ENCODE measurements around the gene RGL2.
A peak's percentile ranks its signal among the peaks of the same experiment; 100 is the strongest.
"Not testable (repeated sequence)": the region's sequence is repeated elsewhere in the genome, so short reads cannot be mapped to it uniquely, and the experiment has no call there.

RGL2 gene

GRCh38 chr6:33290459-33290858 lies 8.3 kb downstream of the RGL2 start:
- DNase-seq, result no peak

GRCh38 chr6:33289784-33290315 lies 8.9 kb downstream of the RGL2 start:
- DNase-seq, result no peak

DNA sequence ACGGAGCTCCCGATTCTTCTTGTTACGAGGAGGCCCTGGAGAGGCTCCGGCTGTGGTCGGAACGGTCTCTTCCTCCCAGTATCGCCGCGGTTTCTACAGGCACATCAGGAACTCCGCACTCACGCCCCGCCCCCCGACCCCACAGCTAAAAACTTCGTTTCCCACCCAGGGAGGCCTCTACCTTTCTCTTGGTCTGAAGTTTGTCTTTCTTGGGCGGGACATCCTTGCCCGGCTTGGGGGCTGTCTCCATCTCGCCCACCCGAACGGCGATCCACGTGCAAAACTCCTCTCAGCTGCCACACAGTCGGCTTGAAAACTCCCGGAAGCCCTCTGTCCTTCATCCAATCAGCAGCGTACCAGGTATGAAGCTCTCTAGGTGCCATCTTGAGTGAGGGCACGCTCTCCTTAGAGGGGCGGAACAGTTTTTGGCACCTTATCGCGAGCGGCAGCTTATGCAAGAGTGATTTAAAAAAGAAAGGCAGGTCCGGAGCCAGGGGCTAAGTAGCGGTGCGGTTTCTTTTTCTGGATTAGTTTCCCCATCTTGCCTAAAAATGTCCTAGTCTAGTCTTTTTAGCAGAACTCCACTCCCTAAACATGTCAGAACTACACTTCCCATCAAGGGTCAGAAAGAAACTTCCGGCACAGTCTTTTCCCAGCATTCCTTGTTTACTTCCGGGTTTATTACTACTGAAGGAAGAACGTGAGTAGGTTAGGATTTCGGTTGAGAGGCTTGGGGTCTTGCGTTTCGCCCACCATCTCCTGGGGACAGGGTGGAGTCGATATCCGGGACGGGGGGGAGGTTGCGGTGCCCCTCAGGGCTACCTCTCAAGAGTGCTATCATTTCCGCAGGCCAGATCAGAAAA lies 9.6 kb downstream of the RGL2 start, which contains the start of the genes PFDN6 and WDR46:
Gene PFDN6, plus strand, starts transcription at position 681 of the 863 bp plus-strand sequence. CDS start 256 bp downstream, outside the sequence.
Gene WDR46, minus strand, starts transcription at position 319 of the 863 bp plus-strand sequence. Its CDS starts 69 bp downstream, at position 250.
- peak; percentile 73 for DNase-seq

GRCh38 chr6:33288141-33288920 lies 10.4 kb downstream of the RGL2 start:
- DNase-seq, result no peak

- no peak for DNase-seq
Measured at GRCh38 chr6:33286946-33287914, 11.5 kb downstream of the RGL2 start.

DNA sequence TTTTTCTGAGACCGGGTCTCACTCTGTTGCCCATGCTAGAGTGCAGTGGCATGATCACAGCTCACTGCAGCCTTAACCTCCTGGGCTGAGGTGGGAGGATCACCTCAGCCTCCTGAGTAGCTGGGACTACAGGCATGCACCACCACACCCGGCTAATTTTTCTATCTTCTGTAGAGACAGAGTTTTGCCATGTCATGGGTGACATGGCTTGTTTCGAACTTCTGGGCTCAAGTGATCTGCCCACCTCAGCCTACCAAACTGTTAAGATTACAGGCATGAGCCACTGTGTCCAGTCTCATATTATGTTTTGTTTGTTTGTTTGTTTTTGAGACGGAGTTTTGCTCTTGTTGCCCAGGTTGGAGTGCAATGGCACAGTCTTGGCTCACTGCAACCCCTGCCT lies 13.5 kb downstream of the RGL2 start:
- DNase-seq, result not testable (repeated sequence)

DNA sequence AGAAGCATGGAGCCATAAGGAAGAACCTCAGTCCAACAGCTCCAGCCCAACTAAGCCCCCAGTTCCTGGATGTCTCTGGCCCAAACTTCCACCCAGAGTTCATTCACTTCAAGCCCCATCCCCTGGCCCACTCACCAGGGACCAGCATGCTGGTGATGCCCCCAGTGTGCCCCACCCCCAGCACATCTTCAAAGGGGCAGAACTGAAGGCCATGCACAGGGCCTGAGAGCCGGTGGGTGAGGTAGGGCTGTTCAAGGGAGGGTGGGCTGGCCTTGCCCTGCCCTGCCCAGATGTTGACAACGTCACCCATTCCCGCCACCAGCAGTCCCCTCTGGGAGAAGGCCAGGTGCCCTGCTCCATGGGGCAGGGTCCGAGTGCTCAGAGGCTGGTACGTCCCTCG lies 18.2 kb downstream of the RGL2 start:
- no peak for DNase-seq

DNA sequence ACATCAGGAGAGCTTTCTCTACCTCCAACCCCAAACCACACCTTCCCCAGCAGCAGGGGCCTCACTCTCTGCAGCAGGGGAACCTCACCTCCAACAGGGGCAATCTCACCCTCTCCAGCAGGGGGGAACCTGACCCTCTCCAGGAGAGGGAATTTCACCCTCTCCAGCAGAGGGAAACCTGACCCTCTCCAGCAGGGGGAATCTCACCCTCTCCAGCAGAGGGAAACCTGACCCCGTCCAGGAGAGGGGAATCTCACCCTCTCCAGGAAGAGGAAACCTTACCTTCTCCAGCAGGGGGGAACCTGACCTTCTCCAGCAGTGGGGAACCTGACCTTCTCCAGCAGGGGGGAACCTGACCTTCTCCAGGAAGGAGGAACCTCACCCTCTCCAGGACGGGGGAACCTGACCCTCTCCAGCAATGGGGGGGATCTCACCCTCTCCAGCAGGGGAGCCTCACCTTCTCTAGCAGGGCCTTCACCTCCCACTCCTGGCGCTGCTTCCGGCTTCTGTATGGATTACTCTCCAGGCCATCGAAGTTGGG lies 18.7 kb downstream of the RGL2 start:
- DNase-seq, result no peak

DNA sequence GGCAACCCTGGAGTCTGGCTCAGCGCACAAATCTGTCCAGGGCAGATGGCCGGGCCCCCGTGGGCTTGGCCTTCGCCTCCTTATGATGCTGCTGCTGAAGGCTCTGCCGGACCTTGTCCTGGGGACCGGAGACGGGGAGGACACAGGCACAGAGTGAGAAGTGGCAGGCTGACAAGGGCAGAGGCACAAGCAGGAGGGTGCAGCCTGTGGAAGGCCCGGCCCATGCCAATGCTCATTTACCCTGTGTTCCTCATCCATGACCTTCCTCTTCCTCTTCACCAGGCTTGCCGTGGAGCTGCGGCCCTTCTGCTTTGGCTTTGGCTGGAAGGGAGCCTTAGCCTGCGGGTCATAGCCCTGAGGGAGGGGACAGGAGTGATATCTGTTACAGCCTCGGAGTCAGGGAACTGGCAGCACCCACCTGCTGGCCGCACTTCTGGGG lies 19.5 kb downstream of the RGL2 start:
- no peak for DNase-seq

DNA sequence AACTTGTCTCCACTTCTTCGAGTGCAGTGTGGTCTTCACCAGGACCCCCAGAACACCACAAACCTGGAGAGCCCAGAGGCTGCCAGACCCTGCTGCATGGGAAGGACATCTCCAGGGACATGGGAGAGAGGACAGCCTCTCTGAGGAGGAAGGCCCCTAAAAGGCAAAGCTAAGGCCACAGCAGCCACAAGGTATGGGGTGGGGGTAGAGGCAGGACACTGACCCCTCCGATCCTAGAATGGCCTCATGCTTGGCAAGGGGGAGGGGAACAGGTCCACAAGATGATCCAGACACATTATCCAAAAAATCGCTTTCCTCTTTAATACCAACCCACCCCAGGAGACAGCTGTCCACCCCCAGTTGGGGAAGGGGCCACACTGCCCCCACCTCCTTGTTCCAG lies 19.9 kb downstream of the RGL2 start:
- DNase-seq, result no peak

DNA sequence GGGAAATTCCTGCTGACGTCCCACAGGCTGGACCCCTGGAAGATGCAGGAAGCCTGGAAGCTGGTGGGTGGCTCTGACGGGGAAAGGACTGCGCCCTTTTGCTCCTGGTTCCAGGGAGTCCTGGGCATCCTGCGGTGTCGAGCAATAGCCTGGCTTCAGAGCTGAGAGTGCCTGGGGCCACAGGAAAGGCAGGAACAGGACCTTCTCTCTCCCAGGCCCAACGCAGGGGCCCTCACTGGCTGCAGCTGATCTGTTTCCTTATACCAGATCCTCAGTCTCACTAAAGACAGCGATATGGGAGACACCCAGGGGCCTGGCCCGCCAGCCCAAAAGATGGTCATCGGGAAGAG lies 20.4 kb downstream of the RGL2 start:
- no peak for DNase-seq

DNA sequence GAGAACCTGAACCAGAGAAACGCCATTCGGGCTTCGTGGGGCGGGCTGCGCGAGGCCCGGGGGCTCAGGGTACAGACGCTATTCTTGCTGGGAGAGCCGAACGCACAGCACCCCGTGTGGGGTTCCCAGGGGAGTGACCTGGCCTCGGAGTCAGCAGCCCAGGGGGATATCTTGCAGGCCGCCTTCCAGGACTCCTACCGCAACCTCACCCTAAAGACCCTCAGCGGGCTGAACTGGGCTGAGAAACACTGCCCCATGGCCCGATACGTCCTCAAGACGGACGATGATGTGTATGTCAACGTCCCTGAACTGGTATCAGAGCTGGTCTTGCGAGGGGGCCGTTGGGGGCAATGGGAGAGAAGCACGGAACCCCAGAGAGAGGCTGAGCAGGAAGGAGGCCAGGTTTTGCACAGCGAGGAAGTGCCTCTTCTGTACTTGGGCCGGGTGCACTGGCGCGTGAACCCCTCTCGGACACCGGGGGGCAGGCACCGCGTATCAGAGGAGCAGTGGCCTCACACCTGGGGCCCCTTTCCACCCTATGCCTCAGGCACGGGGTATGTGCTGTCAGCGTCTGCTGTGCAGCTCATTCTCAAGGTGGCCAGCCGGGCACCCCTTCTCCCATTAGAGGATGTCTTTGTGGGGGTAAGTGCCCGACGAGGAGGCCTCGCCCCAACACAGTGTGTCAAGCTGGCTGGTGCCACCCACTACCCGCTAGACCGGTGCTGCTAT lies 20.9 kb downstream of the RGL2 start:
- DNase-seq, result no peak

DNA sequence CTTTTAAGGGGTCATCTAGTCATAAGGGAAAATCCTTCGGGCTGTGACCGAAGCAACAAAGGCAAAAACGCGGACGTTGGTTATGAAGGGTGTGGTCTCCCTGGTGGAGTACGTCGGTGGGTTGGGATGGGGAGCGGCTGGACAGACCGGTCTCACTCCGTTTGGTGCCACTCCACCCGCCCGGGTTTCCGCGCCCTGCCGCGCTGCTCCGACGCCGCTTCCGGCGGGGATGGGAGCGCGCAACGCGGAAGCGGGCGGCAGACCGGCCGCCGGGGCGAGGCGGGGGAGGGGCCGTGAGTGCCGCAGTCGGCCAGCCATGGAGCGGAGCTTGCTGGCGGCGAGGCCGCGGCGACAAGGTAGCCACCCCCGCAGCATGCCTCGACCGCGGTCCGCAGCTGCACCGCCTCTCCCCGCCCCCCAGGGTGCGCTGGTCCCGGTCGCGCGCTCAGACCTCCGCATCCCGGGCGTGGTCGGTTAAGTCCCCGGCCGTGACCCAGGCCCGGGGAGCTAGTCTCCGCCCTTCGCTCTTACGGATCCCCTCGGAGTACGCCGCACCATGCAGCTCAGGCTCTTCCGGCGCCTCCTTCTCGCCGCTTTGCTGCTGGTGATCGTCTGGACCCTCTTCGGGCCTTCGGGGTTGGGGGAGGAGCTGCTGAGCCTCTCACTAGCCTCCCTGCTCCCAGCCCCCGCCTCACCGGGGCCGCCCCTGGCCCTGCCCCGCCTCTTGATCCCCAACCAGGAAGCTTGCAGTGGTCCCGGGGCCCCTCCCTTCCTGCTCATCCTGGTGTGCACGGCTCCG lies 21.7 kb downstream of the RGL2 start, which contains the start of gene B3GALT4:
Gene B3GALT4, plus strand, starts transcription at position 260 of the 799 bp plus-strand sequence. Its CDS starts 297 bp downstream, at position 557.
- peak; percentile 49 for DNase-seq

- no peak for DNase-seq
Measured at GRCh38 chr6:33276581-33276863, 22.2 kb downstream of the RGL2 start.

DNA sequence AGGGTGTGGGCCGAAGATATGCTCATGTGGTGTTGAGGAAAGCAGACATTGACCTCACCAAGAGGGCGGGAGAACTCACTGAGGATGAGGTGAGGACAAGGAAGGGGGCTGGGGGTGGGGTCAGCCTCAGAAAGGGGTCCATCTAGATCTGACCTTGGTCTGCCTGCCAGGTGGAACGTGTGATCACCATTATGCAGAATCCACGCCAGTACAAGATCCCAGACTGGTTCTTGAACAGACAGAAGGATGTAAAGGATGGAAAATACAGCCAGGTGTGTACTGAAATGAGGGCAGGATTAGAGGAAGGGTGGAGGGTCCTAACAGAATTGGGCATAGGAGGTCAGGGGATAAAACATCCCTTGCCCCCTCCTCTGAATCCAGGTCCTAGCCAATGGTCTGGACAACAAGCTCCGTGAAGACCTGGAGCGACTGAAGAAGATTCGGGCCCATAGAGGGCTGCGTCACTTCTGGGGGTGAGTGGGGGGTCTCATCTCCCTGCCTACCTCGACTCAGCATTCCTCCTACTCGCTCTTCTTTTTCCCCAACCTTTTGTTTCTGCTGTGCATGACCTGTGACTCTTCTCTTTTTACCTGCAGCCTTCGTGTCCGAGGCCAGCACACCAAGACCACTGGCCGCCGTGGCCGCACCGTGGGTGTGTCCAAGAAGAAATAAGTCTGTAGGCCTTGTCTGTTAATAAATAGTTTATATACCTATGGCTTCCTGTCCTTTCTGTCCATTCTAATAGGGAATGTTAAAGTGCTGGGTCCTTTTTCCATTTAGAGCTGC lies 22.8 kb downstream of the RGL2 start:
- DNase-seq, result not testable (repeated sequence)

DNA sequence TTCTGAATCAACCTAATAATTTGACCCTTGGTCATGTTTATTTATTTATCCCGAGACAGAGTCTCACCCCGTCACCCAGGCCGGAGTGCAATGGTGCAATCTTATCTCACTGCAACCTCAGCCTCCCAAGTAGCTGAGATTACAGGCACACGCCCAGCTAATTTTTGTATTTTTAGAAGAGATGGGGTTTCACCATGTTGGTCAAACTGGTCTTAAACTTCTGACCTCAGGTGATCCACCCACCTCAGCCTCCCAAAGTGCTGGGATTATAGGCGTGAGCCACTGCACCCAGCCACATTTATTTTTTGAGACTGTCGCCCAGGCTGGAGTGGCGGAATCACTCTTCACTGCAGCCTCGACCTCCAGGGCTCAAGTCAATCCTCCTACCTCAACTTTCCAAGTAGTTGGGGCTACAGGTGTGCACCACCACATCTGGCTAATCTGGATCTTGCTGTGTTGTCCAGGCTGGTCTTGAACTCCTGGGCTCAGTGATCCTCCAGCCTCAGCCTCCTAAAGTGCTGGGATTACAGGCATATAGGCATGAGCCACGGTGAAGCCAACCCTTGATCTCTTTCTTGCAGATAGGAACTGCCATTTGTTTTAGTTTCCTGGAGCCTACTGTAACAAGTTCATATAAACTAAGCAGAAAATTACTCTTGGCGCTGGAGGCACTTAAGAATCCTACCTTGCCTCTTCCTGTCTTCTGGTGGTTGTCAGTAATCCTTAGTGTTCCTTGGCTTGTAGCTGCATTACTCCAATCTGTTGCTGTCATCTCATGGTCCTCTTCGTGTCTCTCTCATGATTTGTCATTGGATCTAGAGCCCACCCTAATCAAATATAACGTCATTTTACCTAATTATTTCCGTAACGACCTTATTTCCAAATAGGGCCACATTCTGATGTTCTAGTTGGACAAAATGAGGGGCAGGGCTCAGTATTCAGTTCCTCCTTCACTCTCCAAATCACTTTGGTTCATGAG lies 24.5 kb downstream of the RGL2 start:
- DNase-seq, result no peak

- no peak for DNase-seq
Measured at GRCh38 chr6:33273129-33273923, 25.4 kb downstream of the RGL2 start.

All from activated T-cell treated with anti-CD3 and anti-CD28 coated beads for 4 hours (primary cell).